Activated CD8-positive, alpha-beta memory T cell treated with anti-CD3 and anti-CD28 coated beads, Interleukin-2, amount 10 ng/mL, durations not matched to agents 7 days and 5 days (primary cell): Measurements from ENCODE around the gene LUC7L3. TPM values are rescaled to one million over a fixed set of nuclear protein-coding genes. Genes with fewer than 3 reads are reported as not detected.

Source experiments
- ATAC-seq: fragments of 150-1000 bp; cut with Tn5 transposase; one replicate; pipeline ENCODE4 v1.10.0; 2021; ENCODE audit warnings: moderate library complexity
- CTCF ChIA-PET: fragments of 350-600 bp; sonication (Branson Sonifier 250); formaldehyde crosslinking; loops from one replicate; lab custom pipeline; 2021; ENCODE audit warnings: antibody characterized with exemption; lab: Charles Lee
- DNase-seq: peaks from one replicate; pipeline ENCODE4 v3.0.0-alpha.2; 2020
- H3K27ac Mint-ChIP-seq: one replicate; pipeline ENCODE4 v1.8.0; 2021; ENCODE audit warnings: mild to moderate bottlenecking, mixed read lengths
- H3K27me3 Mint-ChIP-seq: one replicate; pipeline ENCODE4 v1.8.0; 2021; ENCODE audit warnings: mixed read lengths
- H3K36me3 Mint-ChIP-seq: one replicate; pipeline ENCODE4 v1.8.0; 2021; ENCODE audit warnings: mild to moderate bottlenecking, mixed read lengths
- H3K4me1 Mint-ChIP-seq: one replicate; pipeline ENCODE4 v1.8.0; 2021; ENCODE audit warnings: mixed read lengths
- H3K4me3 Mint-ChIP-seq: one replicate; pipeline ENCODE4 v1.8.0; 2021; ENCODE audit warnings: mild to moderate bottlenecking, moderate library complexity, mixed read lengths
- H3K9me3 Mint-ChIP-seq: one replicate; pipeline ENCODE4 v1.8.0; 2022; ENCODE audit warnings: low read depth, mixed read lengths
- total RNA-seq, 2 experiments: library from RNA; stranded (reverse); gene quantifications; one replicate each; pipeline ENCODE4 v1.2.3, GENCODE V29; 2021

LUC7L3 gene
- total RNA-seq, 2 experiments from 2014 or later: 147 to 193 TPM

GRCh38 chr17:50728881-50729765 lies 9.7 kb downstream of the LUC7L3 start:
- Mint-ChIP-seq H3K4me1 (peaks cover 54% of the 10 kb centered on the region), H3K36me3 (peaks cover 22% of the 10 kb centered on the region), H3K9me3 (no peaks in the 10 kb centered on the region), H3K27ac (peak overlapping the region; percentile 39), H3K4me3 (no peak overlapping the region), H3K27me3 (no peaks in the 10 kb centered on the region)
- CTCF ChIA-PET: interaction anchor here (0.6 kb wide), 1 partner anchor 433 kb away, joined by 3 read pairs; no protein-coding TSS in a partner anchor
- ATAC-seq (no peak), DNase-seq (no peak)

DNA sequence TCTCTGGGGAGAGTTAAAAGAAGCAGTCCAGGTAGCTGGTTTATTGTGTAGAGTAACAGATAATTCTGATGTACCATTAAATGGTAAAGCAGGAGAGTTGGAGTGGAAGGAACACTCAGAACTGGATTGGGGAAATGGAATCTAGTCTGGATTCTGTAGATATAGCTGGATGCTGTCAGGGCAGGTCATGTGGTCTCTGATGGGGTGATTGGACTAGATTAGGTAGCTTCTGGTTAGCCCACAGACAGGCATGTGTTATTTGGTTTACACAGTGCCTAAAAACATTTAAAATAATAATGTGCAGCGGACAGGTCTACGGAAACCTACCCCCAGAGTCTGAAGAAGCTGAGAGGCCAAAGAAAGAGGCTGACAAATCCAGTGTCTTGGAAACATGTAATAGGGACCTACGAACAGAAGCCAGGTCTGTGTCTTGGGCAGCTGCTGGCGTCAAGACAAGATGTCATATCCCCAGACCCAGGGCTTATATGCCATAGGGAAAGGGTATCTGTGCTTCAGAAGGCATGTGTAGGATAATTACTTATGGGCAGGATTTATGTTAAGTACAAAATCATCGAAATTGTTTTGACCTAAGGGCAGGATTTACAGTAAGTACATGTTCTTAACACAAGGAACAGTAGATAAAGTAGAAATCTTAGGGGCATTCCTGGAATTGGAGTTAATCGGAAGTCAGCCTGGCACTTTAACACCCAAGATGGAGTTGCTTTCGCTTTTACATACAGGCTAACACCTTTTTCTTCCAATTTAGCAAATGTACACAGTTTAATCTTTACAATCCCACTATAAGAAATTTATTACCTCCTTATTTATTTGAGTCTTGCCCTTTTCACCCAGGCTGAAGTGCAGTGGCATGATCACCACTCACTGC lies 12.4 kb downstream of the LUC7L3 start:
- no peak overlapping the region for H3K4me3 Mint-ChIP-seq
- CTCF ChIA-PET: interaction anchor here (0.6 to 1.0 kb wide), 2 partner anchors 90 to 225 kb away, joined by 3 read pairs; no protein-coding TSS in a partner anchor

DNA sequence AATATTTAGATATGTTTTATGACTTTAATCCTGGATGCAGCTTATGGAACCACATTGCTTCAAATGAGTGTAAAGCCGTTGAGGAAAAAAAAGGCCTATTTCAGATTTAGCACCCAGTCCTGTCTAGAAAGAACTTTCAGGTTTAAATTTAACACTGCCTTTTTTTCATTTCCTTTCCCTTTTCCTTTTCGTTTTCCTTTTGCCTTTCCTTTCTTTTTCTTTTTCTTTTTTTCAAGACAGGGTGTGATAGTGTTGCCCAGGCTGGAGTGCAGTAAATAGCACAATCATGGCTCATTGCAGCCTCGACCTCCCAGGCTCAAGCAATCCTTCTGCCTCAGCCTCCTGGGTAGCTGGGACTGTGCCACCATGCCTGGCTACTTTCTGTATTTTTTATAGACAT lies 15.9 kb downstream of the LUC7L3 start:
- Mint-ChIP-seq H3K27me3 (no peaks in the 10 kb centered on the region), H3K4me1 (peaks cover 64% of the 10 kb centered on the region), H3K36me3 (peaks cover 34% of the 10 kb centered on the region), H3K4me3 (no peak overlapping the region), H3K9me3 (no peaks in the 10 kb centered on the region), H3K27ac (no peak overlapping the region)
- no peak for DNase-seq
- ATAC-seq: no peak
- CTCF ChIA-PET: interaction anchor here (0.6 to 1.3 kb wide), 2 partner anchors 11 to 47 kb away, joined by 3 to 4 read pairs; no protein-coding TSS in a partner anchor

More for the DNA sequence above, 12.4 kb downstream of the LUC7L3 start:
- H3K27me3 Mint-ChIP-seq: no peaks in the 10 kb centered on the region
- peak overlapping the region; percentile 65 for H3K27ac Mint-ChIP-seq
- peaks cover 26% of the 10 kb centered on the region for H3K36me3 Mint-ChIP-seq
- H3K9me3 Mint-ChIP-seq: no peaks in the 10 kb centered on the region
- ATAC-seq: peak; percentile 31
- H3K4me1 Mint-ChIP-seq: peaks cover 63% of the 10 kb centered on the region
- DNase-seq: no peak

DNA sequence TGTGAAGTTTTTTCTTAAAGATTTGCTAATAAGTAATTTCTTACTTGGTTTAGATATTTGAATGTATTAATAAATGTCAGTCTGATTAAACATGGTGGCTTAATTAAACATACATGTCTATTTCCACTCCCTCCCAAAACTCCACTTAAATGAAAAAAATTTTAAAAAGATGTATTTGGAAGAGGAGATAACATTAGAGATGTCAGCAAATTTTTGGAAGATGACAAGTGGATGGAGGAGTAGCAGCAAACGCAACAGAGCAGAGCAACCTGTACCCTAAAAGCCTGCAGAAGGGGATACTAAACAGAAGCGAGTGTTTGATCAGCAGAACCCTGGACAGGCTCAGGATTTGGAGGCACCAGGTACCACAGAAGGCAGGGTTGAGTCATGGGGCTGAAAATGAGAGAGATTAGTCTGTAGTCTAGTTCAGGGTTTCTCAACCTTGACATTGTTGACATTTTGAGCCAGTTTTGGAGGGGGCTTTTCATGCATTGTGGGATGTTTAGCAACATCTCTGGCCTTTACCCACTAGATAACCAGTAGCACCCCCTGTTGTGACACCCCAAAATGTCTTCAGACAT lies 17.8 kb downstream of the LUC7L3 start:
- H3K9me3 Mint-ChIP-seq: no peaks in the 10 kb centered on the region
- peak; percentile 67 for ATAC-seq

GRCh38 chr17:50739098-50739497 lies 19.7 kb downstream of the LUC7L3 start:
- Mint-ChIP-seq H3K9me3 (no peaks in the 10 kb centered on the region), H3K4me1 (peaks cover 41% of the 10 kb centered on the region), H3K4me3 (no peak overlapping the region), H3K27me3 (no peaks in the 10 kb centered on the region), H3K27ac (peak overlapping the region; percentile 13), H3K36me3 (peaks cover 58% of the 10 kb centered on the region)
- CTCF ChIA-PET: no interaction called here
- DNase-seq (no peak), ATAC-seq (no peak)

More for the DNA sequence above, 17.8 kb downstream of the LUC7L3 start:
- DNase-seq: no peak
- Mint-ChIP-seq H3K4me1 (peaks cover 48% of the 10 kb centered on the region), H3K27ac (no peak overlapping the region), H3K4me3 (no peak overlapping the region), H3K27me3 (no peaks in the 10 kb centered on the region), H3K36me3 (peaks cover 48% of the 10 kb centered on the region)
- CTCF ChIA-PET: no interaction called here

DNA sequence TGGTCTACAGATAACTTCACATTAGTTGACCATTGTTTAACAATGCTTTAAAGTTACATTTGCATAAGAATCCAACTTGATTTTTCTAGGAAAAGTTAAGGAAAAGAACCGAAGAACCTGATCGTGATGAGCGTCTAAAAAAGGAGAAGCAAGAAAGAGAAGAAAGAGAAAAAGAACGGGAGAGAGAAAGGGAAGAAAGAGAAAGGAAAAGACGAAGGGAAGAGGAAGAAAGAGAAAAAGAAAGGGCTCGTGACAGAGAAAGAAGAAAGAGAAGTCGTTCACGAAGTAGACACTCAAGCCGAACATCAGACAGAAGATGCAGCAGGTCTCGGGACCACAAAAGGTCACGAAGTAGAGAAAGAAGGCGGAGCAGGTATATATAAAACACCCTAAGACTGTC lies 26.2 kb downstream of the LUC7L3 start:
- Mint-ChIP-seq H3K27me3 (no peaks in the 10 kb centered on the region), H3K36me3 (peaks cover 74% of the 10 kb centered on the region), H3K9me3 (no peaks in the 10 kb centered on the region), H3K4me3 (no peak overlapping the region), H3K27ac (no peak overlapping the region), H3K4me1 (peaks cover 7% of the 10 kb centered on the region)
- DNase-seq (no peak), ATAC-seq (no peak)
- CTCF ChIA-PET: no interaction called here

- DNase-seq (no peak), ATAC-seq (no peak)
- CTCF ChIA-PET: interaction anchor here (1.0 kb wide), 1 partner anchor 9 kb away, joined by 3 read pairs; no protein-coding TSS in a partner anchor
- no peak overlapping the region for H3K4me3 Mint-ChIP-seq
- H3K27me3 Mint-ChIP-seq: no peaks in the 10 kb centered on the region
- peaks cover 7% of the 10 kb centered on the region for H3K4me1 Mint-ChIP-seq
- H3K27ac Mint-ChIP-seq: no peak overlapping the region
- H3K9me3 Mint-ChIP-seq: no peaks in the 10 kb centered on the region
- H3K36me3 Mint-ChIP-seq: peaks cover 69% of the 10 kb centered on the region
These were observed 29.8 kb downstream of the LUC7L3 start for GRCh38 chr17:50749245-50749644.

- no peaks in the 10 kb centered on the region for H3K9me3 Mint-ChIP-seq
- peaks cover 42% of the 10 kb centered on the region for H3K36me3 Mint-ChIP-seq
- DNase-seq: no peak
- H3K4me1 Mint-ChIP-seq: no peaks in the 10 kb centered on the region
- CTCF ChIA-PET: no interaction called here
- no peak for ATAC-seq
- no peaks in the 10 kb centered on the region for H3K27me3 Mint-ChIP-seq
- no peak overlapping the region for H3K4me3 Mint-ChIP-seq
- H3K27ac Mint-ChIP-seq: no peak overlapping the region
These were observed 35.1 kb downstream of the LUC7L3 start for GRCh38 chr17:50754521-50754920.

DNA sequence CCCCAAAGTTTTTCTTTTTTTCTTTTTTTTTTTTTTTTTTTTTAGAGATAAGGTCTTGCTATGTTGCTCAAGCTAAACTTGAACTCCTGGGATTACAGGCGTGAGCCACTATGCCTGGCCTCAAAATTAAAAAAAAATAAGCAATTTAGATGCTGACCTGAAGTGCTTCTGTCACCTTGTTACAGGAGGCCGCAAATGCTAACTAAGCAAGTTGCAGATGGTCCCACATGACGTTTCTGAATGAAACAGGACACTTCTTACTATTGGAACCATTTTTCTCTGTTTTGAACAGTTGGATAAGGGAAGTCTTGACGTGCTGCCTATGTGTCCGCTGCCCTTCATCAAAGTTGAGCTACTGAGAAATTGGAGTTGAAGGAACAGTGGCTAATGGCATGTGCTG lies 39.1 kb downstream of the LUC7L3 start:
- Mint-ChIP-seq H3K36me3 (peaks cover 13% of the 10 kb centered on the region), H3K4me1 (peaks cover 7% of the 10 kb centered on the region), H3K27me3 (peaks cover 10% of the 10 kb centered on the region), H3K9me3 (no peaks in the 10 kb centered on the region), H3K27ac (no peak overlapping the region), H3K4me3 (no peak overlapping the region)
- CTCF ChIA-PET: interaction anchor here (0.6 to 0.8 kb wide), 2 partner anchors 9 to 705 kb away, joined by 3 to 4 read pairs; no protein-coding TSS in a partner anchor
- DNase-seq: no peak
- ATAC-seq: no peak

- Mint-ChIP-seq H3K9me3 (no peaks in the 10 kb centered on the region), H3K4me1 (peaks cover 7% of the 10 kb centered on the region), H3K36me3 (peaks cover 10% of the 10 kb centered on the region), H3K27me3 (peaks cover 14% of the 10 kb centered on the region), H3K4me3 (no peak overlapping the region), H3K27ac (no peak overlapping the region)
- ATAC-seq (no peak), DNase-seq (no peak)
- CTCF ChIA-PET: no interaction called here
These were observed 39.7 kb downstream of the LUC7L3 start for GRCh38 chr17:50758989-50759544.

DNA sequence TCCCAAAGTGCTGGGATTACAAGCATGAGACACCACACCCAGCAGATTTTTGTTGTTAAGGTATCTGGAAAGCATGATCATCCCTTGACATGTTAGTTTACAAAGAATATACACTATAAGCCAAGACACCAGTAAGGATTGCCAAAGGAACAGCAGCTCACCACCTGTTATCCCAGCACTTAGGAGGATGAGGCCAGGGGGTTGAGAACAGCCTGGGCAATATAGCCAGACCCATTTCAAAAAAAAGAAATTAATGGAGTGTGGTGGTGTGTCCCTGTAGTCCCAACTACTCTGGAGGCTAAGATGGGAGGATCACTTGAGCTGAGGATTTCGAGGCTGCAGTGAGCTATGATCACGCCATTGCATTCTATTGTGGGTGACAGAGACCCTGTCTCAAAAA lies 42.8 kb downstream of the LUC7L3 start:
- no peaks in the 10 kb centered on the region for H3K9me3 Mint-ChIP-seq
- CTCF ChIA-PET: interaction anchor here (1.3 to 2.8 kb wide), 4 partner anchors 10 to 203 kb away, joined by 3 to 14 read pairs (median 3); no protein-coding TSS in a partner anchor
- no peak overlapping the region for H3K27ac Mint-ChIP-seq

DNA sequence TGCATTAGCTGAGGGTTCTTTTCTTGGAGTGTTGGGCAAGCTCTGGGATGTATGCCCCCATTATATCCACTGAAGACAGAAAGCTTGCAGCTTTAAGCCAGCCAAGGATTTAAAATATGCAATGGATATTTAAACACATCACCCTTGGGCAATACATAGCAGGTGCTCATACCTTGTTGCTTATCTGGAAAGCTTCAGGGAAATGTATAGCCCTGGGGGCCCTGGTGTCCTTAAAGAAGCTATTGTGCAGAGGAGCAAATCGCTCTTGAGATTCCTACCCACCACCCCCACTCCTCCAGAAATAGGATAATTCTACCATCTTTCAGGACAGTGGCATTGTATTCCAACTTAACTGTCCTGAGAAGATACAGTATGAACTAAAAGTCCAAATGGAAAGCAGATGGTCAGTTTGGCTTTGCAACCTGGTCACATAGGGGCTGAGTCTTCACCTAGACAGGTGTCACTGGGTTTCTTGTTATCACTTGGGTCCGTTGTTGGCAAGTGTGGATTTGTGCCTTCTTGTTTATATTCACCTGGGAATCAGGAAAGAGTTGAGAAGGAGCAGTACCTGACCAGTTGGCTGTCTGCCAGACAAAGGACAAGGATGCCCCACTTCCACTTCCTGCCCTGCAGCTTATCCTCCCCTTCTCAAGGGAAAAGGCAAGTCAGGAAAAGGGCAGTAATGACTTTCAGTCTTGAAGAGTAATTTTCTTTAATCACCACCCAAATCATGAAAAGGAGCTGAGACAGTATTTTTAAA lies 44.5 kb downstream of the LUC7L3 start:
- CTCF ChIA-PET: interaction anchor here (0.9 to 2.8 kb wide), 8 partner anchors 8 to 202 kb away, joined by 3 to 14 read pairs (median 3); no protein-coding TSS in a partner anchor
- Mint-ChIP-seq H3K36me3 (no peaks in the 10 kb centered on the region), H3K4me3 (no peak overlapping the region), H3K4me1 (peaks cover 31% of the 10 kb centered on the region), H3K9me3 (no peaks in the 10 kb centered on the region), H3K27ac (no peak overlapping the region), H3K27me3 (peaks cover 21% of the 10 kb centered on the region)
- DNase-seq: no peak
- no peak for ATAC-seq

More for the DNA sequence above, 42.8 kb downstream of the LUC7L3 start:
- ATAC-seq: no peak
- no peaks in the 10 kb centered on the region for H3K36me3 Mint-ChIP-seq
- H3K4me1 Mint-ChIP-seq: peaks cover 28% of the 10 kb centered on the region
- peaks cover 21% of the 10 kb centered on the region for H3K27me3 Mint-ChIP-seq
- DNase-seq: no peak
- no peak overlapping the region for H3K4me3 Mint-ChIP-seq
